GM12878 (cell line): ENCODE results near the gene AFF1.

Experiments
- EP300 ChIP-seq, 2 experiments: fragments of 150-350 bp in 1 of 2; IDR thresholded peaks; 2 replicates each; pipeline ENCODE4 v1.6.1; 2011 to 2012; ENCODE audit warnings: low read depth in 2 of 2, low read length in 2 of 2, borderline replicate concordance in 1 of 2, improper control_type of control experiment in 1 of 2, inconsistent platforms in 1 of 2; ENCODE audit not compliant: control insufficient read depth in 1 of 2
- EZH2 ChIP-seq: IDR thresholded peaks from 2 replicates; pipeline ENCODE4 v1.6.1; 2012; ENCODE audit warnings: low read depth, mild to moderate bottlenecking, control low read depth, inconsistent platforms, low read length, borderline replicate concordance; ENCODE audit not compliant: control insufficient read depth
- TF ChIP-seq, protein P1 (sequence below), 3 experiments: IDR thresholded peaks in 2 of 3; conservative IDR thresholded peaks in 1 of 3; 2 replicates each; pipeline ENCODE4 v1.5.1; 2011; ENCODE audit warnings: low read depth in 3 of 3, low read length in 3 of 3, mild to moderate bottlenecking in 3 of 3, control low read depth in 2 of 3, moderate library complexity in 2 of 3, inconsistent platforms in 1 of 3, mixed read lengths in 1 of 3; ENCODE audit not compliant: control insufficient read depth in 2 of 3, insufficient read depth in 1 of 3; ENCODE audit errors: extremely low read depth in 1 of 3

DNA sequence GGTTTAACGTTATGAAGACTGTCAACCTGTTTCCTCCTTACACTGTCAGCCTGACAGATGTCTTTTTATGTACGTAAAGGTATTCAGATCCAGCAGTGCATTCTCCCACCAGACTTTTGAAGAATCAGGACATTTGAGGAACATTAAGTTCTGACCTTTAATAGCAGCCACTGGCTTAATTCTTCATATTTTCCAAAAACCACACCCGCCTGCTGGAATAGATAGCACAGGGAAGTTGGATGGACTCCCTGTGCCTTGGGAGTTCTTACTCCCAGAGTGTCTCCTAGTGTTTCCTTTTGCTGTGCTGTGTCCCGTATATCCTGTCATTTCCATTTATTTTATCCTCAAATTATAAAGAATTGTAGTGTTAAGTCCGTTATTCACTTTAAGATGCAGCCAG, 94.5 kb downstream of the AFF1 start:
- TF ChIP-seq EZH2, result no peak
- TF ChIP-seq, protein P1, sequence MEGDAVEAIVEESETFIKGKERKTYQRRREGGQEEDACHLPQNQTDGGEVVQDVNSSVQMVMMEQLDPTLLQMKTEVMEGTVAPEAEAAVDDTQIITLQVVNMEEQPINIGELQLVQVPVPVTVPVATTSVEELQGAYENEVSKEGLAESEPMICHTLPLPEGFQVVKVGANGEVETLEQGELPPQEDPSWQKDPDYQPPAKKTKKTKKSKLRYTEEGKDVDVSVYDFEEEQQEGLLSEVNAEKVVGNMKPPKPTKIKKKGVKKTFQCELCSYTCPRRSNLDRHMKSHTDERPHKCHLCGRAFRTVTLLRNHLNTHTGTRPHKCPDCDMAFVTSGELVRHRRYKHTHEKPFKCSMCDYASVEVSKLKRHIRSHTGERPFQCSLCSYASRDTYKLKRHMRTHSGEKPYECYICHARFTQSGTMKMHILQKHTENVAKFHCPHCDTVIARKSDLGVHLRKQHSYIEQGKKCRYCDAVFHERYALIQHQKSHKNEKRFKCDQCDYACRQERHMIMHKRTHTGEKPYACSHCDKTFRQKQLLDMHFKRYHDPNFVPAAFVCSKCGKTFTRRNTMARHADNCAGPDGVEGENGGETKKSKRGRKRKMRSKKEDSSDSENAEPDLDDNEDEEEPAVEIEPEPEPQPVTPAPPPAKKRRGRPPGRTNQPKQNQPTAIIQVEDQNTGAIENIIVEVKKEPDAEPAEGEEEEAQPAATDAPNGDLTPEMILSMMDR (IDR thresholded peaks at IDR 0.05 in 2 of 3, conservative IDR thresholded peaks at IDR 0.05 in 1 of 3; ENCODE audit: control insufficient read depth in 2 of 3, extremely low read depth in 1 of 3, insufficient read depth in 1 of 3, low read depth in 3 of 3, low read length in 3 of 3), result no peak
- TF ChIP-seq EP300 (IDR thresholded peaks at IDR 0.05; ENCODE audit: borderline replicate concordance in 1 of 2, control insufficient read depth in 1 of 2, low read depth in 2 of 2, low read length in 2 of 2), result no peak
